Common myeloid progenitor, CD34-positive (primary cell): ENCODE measurements around the gene REEP3.

Experiments
- CTCF ChIA-PET: fragments of 350-600 bp; sonication (Branson Sonifier 250); formaldehyde crosslinking; loops from one replicate; lab custom pipeline; 2021; ENCODE audit warnings: antibody characterized with exemption; lab: Charles Lee
- POLR2A ChIA-PET: fragments of 350-600 bp; sonication (Branson Sonifier 250); formaldehyde crosslinking; loops from one replicate; lab custom pipeline; 2021; ENCODE audit warnings: antibody characterized with exemption; lab: Charles Lee
- DNase-seq, 3 donors: peaks; one replicate each; pipeline versions ENCODE4 v3.0.0 to v3.0.0-alpha.2; 2013
- H3K27ac ChIP-seq, 2 experiments: 1 replicate in 1 of 2; 2 replicates in 1 of 2; pipeline ENCODE4 v1.7.0; 2013; ENCODE audit warnings: inconsistent platforms in 2 of 2, low read length in 2 of 2, mild to moderate bottlenecking in 2 of 2, low read depth in 1 of 2, moderate library complexity in 1 of 2; ENCODE audit not compliant: severe bottlenecking in 2 of 2, insufficient read depth in 1 of 2, poor library complexity in 1 of 2
- H3K27me3 ChIP-seq, 5 experiments: replicated peaks in 2 of 5; 1 replicate in 3 of 5; 2 replicates in 2 of 5; pipeline versions ENCODE4 v1.6.1 to v1.7.0; 2013; ENCODE audit warnings: low read length in 4 of 5, mild to moderate bottlenecking in 2 of 5, moderate library complexity in 2 of 5, inconsistent platforms in 1 of 5; ENCODE audit not compliant: insufficient read depth in 5 of 5, control insufficient read depth in 4 of 5
- H3K36me3 ChIP-seq, 4 experiments: 1 replicate in 2 of 4; 2 replicates in 2 of 4; pipeline versions ENCODE4 v1.6.1 to v1.7.0; 2013; ENCODE audit warnings: low read length in 3 of 4, control low read depth in 1 of 4, mild to moderate bottlenecking in 1 of 4; ENCODE audit not compliant: control insufficient read depth in 4 of 4, insufficient read depth in 4 of 4
- H3K4me1 ChIP-seq, 4 experiments: 1 replicate in 3 of 4; 2 replicates in 1 of 4; pipeline versions ENCODE4 v1.6.1 to v1.7.1; 2013; ENCODE audit warnings: low read length in 3 of 4, mild to moderate bottlenecking in 3 of 4, control low read depth in 1 of 4, inconsistent platforms in 1 of 4, moderate library complexity in 1 of 4; ENCODE audit not compliant: control insufficient read depth in 4 of 4, insufficient read depth in 4 of 4; ENCODE audit errors: control extremely low read depth in 1 of 4
- H3K4me3 ChIP-seq, 7 experiments: 1 replicate in 4 of 7; 2 replicates in 3 of 7; pipeline versions ENCODE4 v1.5.1 to v1.7.0; 2013; ENCODE audit warnings: mild to moderate bottlenecking in 7 of 7, low read length in 6 of 7, moderate library complexity in 6 of 7, inconsistent platforms in 2 of 7, low read depth in 2 of 7, control low read depth in 1 of 7; ENCODE audit not compliant: insufficient read depth in 4 of 7, control insufficient read depth in 1 of 7; ENCODE audit errors: extremely low read depth in 1 of 7
- H3K9me3 ChIP-seq, 5 experiments: 1 replicate in 4 of 5; 2 replicates in 1 of 5; pipeline versions ENCODE4 v1.6.1 to v1.7.1; 2013; ENCODE audit warnings: low read length in 4 of 5, mild to moderate bottlenecking in 2 of 5, inconsistent platforms in 1 of 5, low read depth in 1 of 5, moderate library complexity in 1 of 5; ENCODE audit not compliant: control insufficient read depth in 4 of 5, insufficient read depth in 2 of 5; ENCODE audit errors: control extremely low read depth in 1 of 5
- WGBS: methylation state at CpG from one replicate; pipeline ENCODE4 v1.1.5; 2013; ENCODE audit not compliant: insufficient coverage; 5-methylcytosine and 5-hydroxymethylcytosine counted together

REEP3 gene

GRCh38 chr10:63591600-63592379 is 70.6 kb downstream of the REEP3 start:
- H3K4me1 ChIP-seq: no peaks in the 10 kb centered on the region
- H3K27me3 ChIP-seq: no peaks in the 10 kb centered on the region
- peaks cover 0 to 10% (median 3%) of the 10 kb centered on the region in 4 experiments for H3K36me3 ChIP-seq
- WGBS: 100% methylated on average over 2 of the region's 4 CpGs
- ChIA-PET POLR2A (no interaction called here), CTCF (no interaction called here)
- no peak overlapping the region for H3K27ac ChIP-seq
- H3K9me3 ChIP-seq: no peaks in the 10 kb centered on the region
- H3K4me3 ChIP-seq: no peak overlapping the region
- no peak for DNase-seq

GRCh38 chr10:63593576-63593975 is 72.4 kb downstream of the REEP3 start:
- H3K27me3 ChIP-seq: no peaks in the 10 kb centered on the region
- H3K27ac ChIP-seq: no peak overlapping the region
- H3K4me3 ChIP-seq: no peak overlapping the region
- no peaks in the 10 kb centered on the region for H3K4me1 ChIP-seq
- ChIA-PET POLR2A (no interaction called here), CTCF (no interaction called here)
- peaks cover 0 to 10% (median 6%) of the 10 kb centered on the region in 4 experiments for H3K36me3 ChIP-seq
- 92% methylated on average over 4 of the region's 4 CpGs for WGBS
- DNase-seq: no peak
- H3K9me3 ChIP-seq: no peaks in the 10 kb centered on the region

GRCh38 chr10:63595072-63595471 is 73.9 kb downstream of the REEP3 start:
- CTCF ChIA-PET: interaction anchor here (1.1 kb wide), 1 partner anchor 24 kb away, joined by 3 read pairs; no protein-coding TSS in a partner anchor
- POLR2A ChIA-PET: no interaction called here
- no peaks in the 10 kb centered on the region for H3K4me1 ChIP-seq

GRCh38 chr10:63596924-63597323 is 75.7 kb downstream of the REEP3 start:
- Histone ChIP-seq H3K36me3 (peaks cover 6 to 24% (median 10%) of the 10 kb centered on the region in 4 experiments), H3K4me3 (no peak overlapping the region), H3K27me3 (no peaks in the 10 kb centered on the region), H3K4me1 (no peaks in the 10 kb centered on the region), H3K27ac (no peak overlapping the region), H3K9me3 (no peaks in the 10 kb centered on the region)
- WGBS: 69% methylated on average over 4 of the region's 4 CpGs
- ChIA-PET POLR2A (interaction anchor here (0.5 kb wide), 1 partner anchor 371 kb away, joined by 3 read pairs; no protein-coding TSS in a partner anchor), CTCF (interaction anchor here (1.6 kb wide), 1 partner anchor 32 kb away, joined by 4 read pairs; no protein-coding TSS in a partner anchor)
- DNase-seq: no peak

More at GRCh38 chr10:63595072-63595471, 73.9 kb downstream of the REEP3 start:
- Histone ChIP-seq H3K27me3 (no peaks in the 10 kb centered on the region), H3K4me3 (no peak overlapping the region), H3K9me3 (no peaks in the 10 kb centered on the region), H3K36me3 (peaks cover 2 to 18% (median 6%) of the 10 kb centered on the region in 4 experiments), H3K27ac (no peak overlapping the region)
- WGBS: 100% methylated on average over 1 of the region's 3 CpGs
- DNase-seq: no peak

- no peaks in the 10 kb centered on the region for H3K27me3 ChIP-seq
- ChIA-PET POLR2A (no interaction called here), CTCF (interaction anchor here (1.4 kb wide), 1 partner anchor 16 kb away, joined by 4 read pairs; no protein-coding TSS in a partner anchor)
- H3K4me1 ChIP-seq: no peaks in the 10 kb centered on the region
- DNase-seq: no peak
- H3K4me3 ChIP-seq: no peak overlapping the region
- no peaks in the 10 kb centered on the region for H3K9me3 ChIP-seq
- no peak overlapping the region for H3K27ac ChIP-seq
- peaks cover 6 to 23% (median 8%) of the 10 kb centered on the region in 4 experiments for H3K36me3 ChIP-seq
- 100% methylated on average over 1 of the region's 1 CpG for WGBS
Observed at GRCh38 chr10:63600540-63600939, 79.3 kb downstream of the REEP3 start.

GRCh38 chr10:63603709-63604445 is 82.7 kb downstream of the REEP3 start:
- no peak for DNase-seq
- Histone ChIP-seq H3K27me3 (no peaks in the 10 kb centered on the region), H3K36me3 (peaks cover 0 to 23% (median 8%) of the 10 kb centered on the region in 4 experiments), H3K27ac (no peak overlapping the region), H3K4me3 (no peak overlapping the region), H3K9me3 (no peaks in the 10 kb centered on the region), H3K4me1 (no peaks in the 10 kb centered on the region)
- ChIA-PET POLR2A (no interaction called here), CTCF (interaction anchor here (1.0 kb wide), 1 partner anchor 13 kb away, joined by 3 read pairs; no protein-coding TSS in a partner anchor)
- 92% methylated on average over 3 of the region's 7 CpGs for WGBS
